Spleen (tissue), 11 donors: Measurements from ENCODE around the gene PRSS38. TPM values are rescaled to one million over a fixed set of nuclear protein-coding genes. Genes with fewer than 3 reads are reported as not detected.

Experiments
- DNase-seq: peaks from one replicate; pipeline ENCODE4 v3.0.0-alpha.2; 2020
- H3K27ac ChIP-seq, 8 donors: fragments of 200-600 bp; sonication (generic) in 7 of 8; 1 replicate in 4 of 8; 2 replicates in 4 of 8; pipeline versions ENCODE4 v1.5.0 to v1.8.0; 2016 to 2021; ENCODE audit warnings: inconsistent platforms in 4 of 8, mild to moderate bottlenecking in 4 of 8, moderate library complexity in 1 of 8
- H3K27me3 ChIP-seq, 7 donors: fragments of 200-600 bp; sonication (generic) in 6 of 7; replicated peaks in 1 of 7; 1 replicate in 4 of 7; 2 replicates in 3 of 7; pipeline versions ENCODE4 v1.5.0 to v1.8.0; 2016 to 2021; ENCODE audit warnings: inconsistent platforms in 3 of 7, mild to moderate bottlenecking in 1 of 7
- H3K36me3 ChIP-seq, 6 donors: fragments of 200-600 bp; sonication (generic) in 5 of 6; 1 replicate in 4 of 6; 2 replicates in 2 of 6; pipeline versions ENCODE4 v1.5.0 to v1.8.0; 2016 to 2021; ENCODE audit warnings: inconsistent platforms in 2 of 6
- H3K4me1 ChIP-seq, 6 donors: fragments of 200-600 bp; sonication (generic) in 5 of 6; 1 replicate in 3 of 6; 2 replicates in 3 of 6; pipeline versions ENCODE4 v1.5.0 to v1.8.0; 2016 to 2021; ENCODE audit warnings: inconsistent platforms in 3 of 6
- H3K4me3 ChIP-seq, 8 donors: fragments of 200-600 bp; sonication (generic) in 7 of 8; 1 replicate in 4 of 8; 2 replicates in 4 of 8; pipeline versions ENCODE4 v1.5.0 to v1.8.0; 2016 to 2021; ENCODE audit warnings: inconsistent platforms in 4 of 8, mild to moderate bottlenecking in 4 of 8, moderate library complexity in 2 of 8
- H3K9me3 ChIP-seq, 8 donors: fragments of 200-600 bp; sonication (generic) in 7 of 8; 1 replicate in 4 of 8; 2 replicates in 4 of 8; pipeline versions ENCODE4 v1.5.0 to v1.8.0; 2016 to 2021; ENCODE audit warnings: inconsistent platforms in 4 of 8
- POLR2A ChIP-seq, 3 donors: fragments of 450-650 bp; IDR thresholded peaks; one replicate each; pipeline ENCODE4 v1.5.1; 2017; ENCODE audit warnings: antibody characterized with exemption in 3 of 3, mild to moderate bottlenecking in 1 of 3
- POLR2AphosphoS5 ChIP-seq, 3 donors: sonication (generic); formaldehyde crosslinking; IDR thresholded peaks; one replicate each; pipeline ENCODE4 v1.5.1; 2017; ENCODE audit warnings: antibody characterized with exemption in 3 of 3
- WGBS, 5 donors: extraction: QIAGEN DNeasy Blood & Tissue Kit in 3 of 5; methylation state at CpG; one replicate each; pipeline versions ENCODE4 v1.1.5 to v1.1.7; 2013 to 2018; 5-methylcytosine and 5-hydroxymethylcytosine counted together
- intact Hi-C: fragments of 100-400 bp; cut with DNase I; formaldehyde crosslinking; loops from one replicate; pipeline ENCODE4 v1.15.0; 2023; ENCODE audit warnings: low total_unique reads
- polyA plus RNA-seq, 3 donors: library from polyadenylated mRNA; stranded (reverse); fragments of 200-250 nt; gene quantifications; one replicate each; pipeline ENCODE4 v1.2.1, GENCODE V29; 2013
- total RNA-seq, 7 donors: library from RNA; depleted of rRNA in 3 of 7; stranded (reverse); fragments of >200 nt in 3 of 7; fragmentation: NEBNext Ultra II Directional in 4 of 7; extraction: Animal tissue kit (Norgen Biotek cat#: 25700) in 4 of 7; gene quantifications; one replicate each; pipeline versions ENCODE4 v1.1.0 to v1.2.1, GENCODE V29; 2016 to 2021
- TF ChIP-seq, protein P1 (sequence below), 11 experiments: fragments of 200-600 bp in 7 of 11; fragments of 450-650 bp in 4 of 11; sonication (generic) in 4 of 11; IDR thresholded peaks in 8 of 11; conservative IDR thresholded peaks in 3 of 11; 1 replicate in 7 of 11; 2 replicates in 4 of 11; pipeline versions ENCODE4 v1.4.0 to v1.8.0; 2016 to 2021; ENCODE audit warnings: antibody characterized with exemption in 11 of 11, inconsistent platforms in 4 of 11, mild to moderate bottlenecking in 1 of 11
- donor health status: healthy with polysubstance abuse.
- donor health status: DM: no; HTN: no; CAD: no; lungs with moderate emphysema.
- donor health status: DM: no; HTN: no; CAD: no.
- donor health status: Bipolar disorder and iron deficiency.
- donor health status: healthy.
- donor health status: DM: no; HTN: no; CAD: no.
- donor health status: DM: yes; HTN: yes; CAD: no.

Gene PRSS38
- total and polyA plus RNA-seq, 10 donors: not detected

DNA sequence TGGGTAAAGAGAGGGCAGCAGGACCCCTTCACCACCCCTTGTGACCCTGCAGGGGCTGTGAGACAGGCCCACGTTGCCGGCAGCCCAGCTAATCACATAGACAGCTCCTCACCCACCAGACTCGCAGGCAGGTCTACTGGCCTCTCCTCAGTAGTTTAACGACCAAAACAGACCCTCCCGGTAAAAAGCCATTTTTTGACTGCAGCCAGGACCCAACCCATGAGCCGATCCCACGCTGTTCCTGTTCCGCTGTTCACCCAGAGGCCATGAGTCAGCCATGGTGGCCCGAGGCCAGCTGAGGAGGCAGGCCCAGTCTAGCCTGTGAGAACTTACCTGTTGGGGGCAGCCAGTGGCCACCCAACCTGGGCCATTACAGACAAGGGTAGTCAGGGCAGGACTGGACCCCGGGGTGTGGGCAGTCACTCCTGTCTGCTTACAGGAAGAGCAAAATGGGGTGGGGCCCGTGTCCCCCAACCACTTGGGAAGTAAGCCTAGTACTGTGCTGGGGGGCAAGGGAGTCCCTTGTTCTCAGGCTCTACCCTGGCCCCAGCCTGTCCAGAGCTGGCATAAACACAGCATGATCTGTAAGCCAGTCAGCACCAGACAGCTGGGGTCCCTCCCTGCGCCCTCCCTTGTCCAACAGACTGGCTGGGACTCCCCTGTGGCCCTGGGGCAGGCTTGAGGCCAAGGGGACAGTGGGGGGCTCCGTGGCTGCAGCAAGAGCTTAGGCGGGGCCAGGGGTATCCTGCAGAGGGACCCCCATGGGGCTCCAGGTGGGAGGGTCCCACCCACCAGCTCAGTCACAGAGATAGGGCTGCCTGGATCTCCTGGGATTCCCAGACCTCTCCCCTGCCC, 70.4 kb downstream of the PRSS38 start:
- no peaks in the 10 kb centered on the region for H3K36me3 ChIP-seq
- no peaks in the 10 kb centered on the region for H3K9me3 ChIP-seq
- peak overlapping the region in 1 of 8 donors; percentile 79 for H3K4me3 ChIP-seq
- WGBS, 5 donors: 58 to 67% (median 61%) methylated on average over 11 to 14 of the region's 14 CpGs
- DNase-seq: peak; percentile 76
- H3K27ac ChIP-seq: peak overlapping the region in 3 of 8 donors; percentile 6 to 91 (median 88)
- peaks cover 4 to 34% (median 22%) of the 10 kb centered on the region in 6 donors for H3K4me1 ChIP-seq
- intact Hi-C loops: no loop called here
- TF ChIP-seq POLR2AphosphoS5 (IDR thresholded peaks at IDR 0.05): no peak
- TF ChIP-seq, protein P1, sequence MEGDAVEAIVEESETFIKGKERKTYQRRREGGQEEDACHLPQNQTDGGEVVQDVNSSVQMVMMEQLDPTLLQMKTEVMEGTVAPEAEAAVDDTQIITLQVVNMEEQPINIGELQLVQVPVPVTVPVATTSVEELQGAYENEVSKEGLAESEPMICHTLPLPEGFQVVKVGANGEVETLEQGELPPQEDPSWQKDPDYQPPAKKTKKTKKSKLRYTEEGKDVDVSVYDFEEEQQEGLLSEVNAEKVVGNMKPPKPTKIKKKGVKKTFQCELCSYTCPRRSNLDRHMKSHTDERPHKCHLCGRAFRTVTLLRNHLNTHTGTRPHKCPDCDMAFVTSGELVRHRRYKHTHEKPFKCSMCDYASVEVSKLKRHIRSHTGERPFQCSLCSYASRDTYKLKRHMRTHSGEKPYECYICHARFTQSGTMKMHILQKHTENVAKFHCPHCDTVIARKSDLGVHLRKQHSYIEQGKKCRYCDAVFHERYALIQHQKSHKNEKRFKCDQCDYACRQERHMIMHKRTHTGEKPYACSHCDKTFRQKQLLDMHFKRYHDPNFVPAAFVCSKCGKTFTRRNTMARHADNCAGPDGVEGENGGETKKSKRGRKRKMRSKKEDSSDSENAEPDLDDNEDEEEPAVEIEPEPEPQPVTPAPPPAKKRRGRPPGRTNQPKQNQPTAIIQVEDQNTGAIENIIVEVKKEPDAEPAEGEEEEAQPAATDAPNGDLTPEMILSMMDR (IDR thresholded peaks at IDR 0.05 in 8 of 11, conservative IDR thresholded peaks at IDR 0.05 in 3 of 11): no peak
- TF ChIP-seq POLR2A (IDR thresholded peaks at IDR 0.05): no peak
- H3K27me3 ChIP-seq: peaks cover 0 to 26% (median 12%) of the 10 kb centered on the region in 7 donors

DNA sequence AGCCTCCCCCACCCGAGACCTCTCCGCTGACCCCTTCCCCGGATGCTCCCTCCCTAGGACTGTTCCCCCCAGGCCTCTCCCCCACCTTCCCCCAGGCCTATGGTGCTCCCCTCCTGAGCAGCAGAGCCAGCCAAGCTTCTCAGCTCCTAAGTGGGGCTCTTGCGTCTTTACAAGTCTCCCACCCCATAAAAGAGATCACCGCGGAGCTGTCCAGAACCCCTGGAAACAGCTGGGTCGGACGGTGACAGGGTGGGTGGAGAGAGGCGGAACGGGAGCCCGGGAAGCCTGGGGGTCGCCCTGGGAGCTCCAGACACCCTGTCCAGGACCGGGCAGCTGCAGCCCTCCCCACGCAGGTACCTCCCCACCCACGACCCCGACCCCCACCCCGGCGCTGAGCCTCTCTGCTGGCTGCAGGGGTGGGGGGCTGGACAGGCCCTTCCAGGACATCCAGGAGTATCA, 71.1 kb downstream of the PRSS38 start:
- Histone ChIP-seq H3K9me3 (no peaks in the 10 kb centered on the region), H3K4me1 (peaks cover 4 to 34% (median 22%) of the 10 kb centered on the region in 6 donors), H3K27ac (peak overlapping the region in 7 of 8 donors; percentile 63 to 91 (median 80)), H3K27me3 (peaks cover 0 to 26% (median 12%) of the 10 kb centered on the region in 7 donors), H3K36me3 (no peaks in the 10 kb centered on the region), H3K4me3 (peak overlapping the region in 7 of 8 donors; percentile 22 to 79 (median 47))
- 24 to 46% (median 32%) methylated on average over 5 to 18 of the region's 18 CpGs for WGBS, 5 donors
- intact Hi-C loops: no loop called here
- TF ChIP-seq POLR2AphosphoS5 (IDR thresholded peaks at IDR 0.05) (no peak), POLR2A (IDR thresholded peaks at IDR 0.05) (no peak)
- TF ChIP-seq, protein P1 (IDR thresholded peaks at IDR 0.05 in 8 of 11, conservative IDR thresholded peaks at IDR 0.05 in 3 of 11): no peak
- DNase-seq: peak; percentile 71

DNA sequence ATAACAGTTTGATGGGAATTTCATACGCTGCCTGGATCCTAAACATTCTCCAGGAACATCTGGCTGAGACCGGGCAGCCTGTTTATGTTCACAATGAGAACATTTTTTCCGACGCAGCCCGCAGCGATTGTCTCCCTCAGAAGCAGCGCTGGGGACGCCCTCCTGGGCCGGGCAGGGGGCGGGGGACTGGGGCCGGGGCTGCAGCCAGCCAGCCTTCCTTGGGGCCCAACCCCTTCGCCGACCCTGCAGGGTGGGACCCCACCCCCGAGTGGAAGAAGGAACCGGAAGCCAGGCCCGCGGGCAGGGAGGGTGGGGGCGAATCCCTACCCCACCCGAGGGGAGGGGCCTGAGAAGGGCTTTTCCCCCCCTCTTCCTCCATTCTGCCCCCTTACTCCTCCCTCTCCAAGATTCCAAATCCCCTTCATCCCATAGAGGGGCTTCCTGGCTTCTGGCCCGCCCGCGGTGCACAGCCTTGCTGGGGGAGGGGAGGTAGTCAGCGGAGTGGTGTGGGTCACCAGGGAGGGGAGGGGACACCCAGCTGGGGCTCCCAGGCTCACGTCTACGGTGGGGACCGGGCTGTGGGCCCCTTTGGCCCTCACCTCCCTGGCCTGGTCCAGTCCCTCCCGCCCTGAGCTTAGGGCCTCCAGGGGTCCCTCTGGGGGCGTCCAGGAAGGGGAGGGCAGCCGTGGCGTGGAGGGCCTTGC, 71.7 kb downstream of the PRSS38 start:
- peak overlapping the region; percentile 22 to 79 (median 46) for H3K4me3 ChIP-seq
- 2 to 7% (median 3%) methylated on average over 9 to 30 of the region's 30 CpGs for WGBS, 5 donors
- TF ChIP-seq, protein P1 (IDR thresholded peaks at IDR 0.05 in 8 of 11, conservative IDR thresholded peaks at IDR 0.05 in 3 of 11): no peak
- TF ChIP-seq POLR2A (IDR thresholded peaks at IDR 0.05) (no peak), POLR2AphosphoS5 (IDR thresholded peaks at IDR 0.05) (peak in 1 of 3 donors; percentile 49)
- intact Hi-C loops: no loop called here
- peak; percentile 83 for DNase-seq
- H3K27me3 ChIP-seq: peaks cover 0 to 26% (median 12%) of the 10 kb centered on the region in 7 donors
- no peaks in the 10 kb centered on the region for H3K36me3 ChIP-seq
- H3K9me3 ChIP-seq: no peaks in the 10 kb centered on the region
- peaks cover 4 to 34% (median 22%) of the 10 kb centered on the region in 6 donors for H3K4me1 ChIP-seq
- H3K27ac ChIP-seq: peak overlapping the region in 7 of 8 donors; percentile 63 to 91 (median 80)
